GM12892 (cell line): ENCODE measurements around the gene MOV10L1.

Source experiments
- POLR2A ChIP-seq: IDR thresholded peaks from 2 replicates; pipeline ENCODE4 v1.6.1; 2011; ENCODE audit warnings: low read depth, low read length, control low read depth
- POLR2AphosphoS5 ChIP-seq: IDR thresholded peaks from 2 replicates; pipeline ENCODE4 v1.6.1; 2011; ENCODE audit warnings: low read depth, low read length, control low read depth

DNA sequence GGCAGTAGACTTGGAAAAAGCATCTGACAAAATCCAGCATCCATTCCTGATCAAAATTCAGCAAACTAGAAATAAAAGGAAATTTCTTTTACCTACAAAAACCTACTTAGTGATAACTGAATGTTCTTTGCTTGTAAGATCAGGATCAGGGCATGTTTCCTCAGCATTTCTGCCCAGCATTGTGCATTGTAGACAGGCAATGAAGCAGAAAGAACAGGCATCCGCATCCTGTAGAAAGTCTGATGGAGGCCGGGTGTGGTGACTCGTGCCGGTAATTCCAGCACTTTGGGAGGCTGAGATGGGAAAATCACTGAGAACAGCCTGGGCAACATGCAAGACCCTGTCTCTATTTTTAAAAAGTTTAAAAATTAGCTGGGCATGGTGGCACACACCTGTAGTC is 48.2 kb downstream of the MOV10L1 start:
- TF ChIP-seq POLR2AphosphoS5 (no peak), POLR2A (no peak)
